OCI-LY7 (cell line): ENCODE measurements around the gene NDUFB3. TPM values are rescaled to one million over a fixed set of nuclear protein-coding genes. Genes with fewer than 3 reads are reported as not detected.

Source experiments
- BruUV-seq: library from RNA; stranded (reverse); fragments of 400-500 nt; replicated peaks from 2 replicates; lab custom pipeline; 2021; lab: Mats Ljungman, UMichigan
- CTCF ChIA-PET: fragments of 300-600 bp; sonication (Branson Sonifier 250); formaldehyde crosslinking; loops from one replicate; lab custom pipeline; 2022; ENCODE audit warnings: antibody characterized with exemption; ENCODE audit not compliant: unreplicated experiment; lab: Charles Lee
- POLR2A ChIA-PET: fragments of 300-600 bp; sonication (Branson Sonifier 250); formaldehyde crosslinking; loops from one replicate; lab custom pipeline; 2022; ENCODE audit warnings: antibody characterized with exemption; lab: Charles Lee
- DNase-seq: peaks from one replicate; pipeline ENCODE4 v3.0.0-alpha.2; 2015; ENCODE audit warnings: low spot score
- H2AFZ ChIP-seq: fragments of 200-600 bp; sonication (generic), shearing (Covaris generic); 2 replicates; pipeline ENCODE4 v1.6.1; 2014; ENCODE audit warnings: mild to moderate bottlenecking, antibody characterized with exemption, low read length, moderate library complexity
- H3K27ac ChIP-seq: fragments of 200-600 bp; sonication (generic); 2 replicates; pipeline ENCODE4 v1.5.1; 2014; ENCODE audit warnings: mixed run types, low read depth, mild to moderate bottlenecking, moderate library complexity, low read length, inconsistent platforms; ENCODE audit not compliant: poor library complexity, severe bottlenecking
- H3K36me3 ChIP-seq: fragments of 200-600 bp; sonication (generic); 2 replicates; pipeline ENCODE4 v1.6.1; 2014; ENCODE audit warnings: mild to moderate bottlenecking, antibody characterized with exemption, low read length, moderate library complexity, mixed read lengths; ENCODE audit not compliant: insufficient read depth
- H3K4me1 ChIP-seq: fragments of 200-600 bp; sonication (generic); 2 replicates; pipeline ENCODE4 v1.5.1; 2014; ENCODE audit warnings: mild to moderate bottlenecking, low read length; ENCODE audit not compliant: insufficient read depth, poor library complexity, severe bottlenecking
- H3K4me2 ChIP-seq: fragments of 200-600 bp; sonication (generic); 2 replicates; pipeline ENCODE4 v1.6.1; 2014; ENCODE audit warnings: mild to moderate bottlenecking, low read length
- H3K4me3 ChIP-seq: fragments of 200-600 bp; sonication (generic); 2 replicates; pipeline ENCODE4 v1.5.1; 2014; ENCODE audit warnings: mild to moderate bottlenecking, low read depth, low read length; ENCODE audit not compliant: poor library complexity, severe bottlenecking
- H3K79me2 ChIP-seq: fragments of 200-600 bp; sonication (generic); 2 replicates; pipeline ENCODE4 v1.6.1; 2016; ENCODE audit warnings: low read depth, mild to moderate bottlenecking, low read length, moderate library complexity, mixed read lengths; ENCODE audit not compliant: insufficient read depth
- H3K9me2 ChIP-seq: fragments of 200-600 bp; sonication (generic); 2 replicates; pipeline ENCODE4 v1.6.1; 2016; ENCODE audit warnings: mild to moderate bottlenecking, low read length, mixed read lengths; ENCODE audit not compliant: insufficient read depth
- H3K9me3 ChIP-seq: fragments of 200-600 bp; sonication (generic); 2 replicates; pipeline ENCODE4 v1.6.1; 2014; ENCODE audit warnings: mild to moderate bottlenecking, mixed run types, low read length, mixed read lengths
- H4K20me1 ChIP-seq: fragments of 200-600 bp; sonication (generic); 2 replicates; pipeline ENCODE4 v1.6.1; 2014; ENCODE audit warnings: mild to moderate bottlenecking, antibody characterized with exemption, low read length, moderate library complexity, mixed read lengths; ENCODE audit not compliant: insufficient read depth
- CTCF ChIP-seq: fragments of 200-600 bp; sonication (generic); conservative IDR thresholded peaks from 2 replicates; pipeline ENCODE4 v1.5.1; 2014; ENCODE audit warnings: mild to moderate bottlenecking, antibody characterized with exemption, low read length, moderate library complexity, mixed read lengths
- EZH2phosphoT487 ChIP-seq: fragments of 200-600 bp; sonication (generic); IDR thresholded peaks from 2 replicates; pipeline ENCODE4 v1.6.1; 2018; ENCODE audit warnings: low read depth, borderline replicate concordance, mild to moderate bottlenecking, mixed run types, antibody characterized with exemption, low read length, moderate library complexity, mixed read lengths
- intact Hi-C: fragments of 100-400 bp; cut with micrococcal nuclease; formaldehyde crosslinking; loops from one replicate; pipeline ENCODE4 v1.10.0; 2022; ENCODE audit not compliant: unreplicated experiment
- total RNA-seq, 2 experiments: library from RNA; depleted of rRNA in 1 of 2; stranded (reverse); fragments of >200 nt in 1 of 2; shearing (Covaris generic) in 1 of 2; gene quantifications; 2 replicates each; pipeline ENCODE4 v1.2.3, GENCODE V29; 2014 to 2022

The NDUFB3 gene
- total RNA-seq, 2 experiments from 2014 or later = 90.5 to 115 TPM

- CTCF ChIA-PET = no interaction called here
- peaks cover 24% of the 10 kb centered on the region for H3K36me3 ChIP-seq
- intact Hi-C loops = no loop called here
- H3K27ac ChIP-seq = peak overlapping the region; percentile 95
- peak overlapping the region; percentile 51 for H3K4me3 ChIP-seq
- peak; percentile 18 for DNase-seq
- H3K79me2 ChIP-seq = peaks cover 62% of the 10 kb centered on the region
- no TSS peak for BruUV-seq
- no peaks in the 10 kb centered on the region for H4K20me1 ChIP-seq
- POLR2A ChIA-PET = interaction anchor here (0.8 to 1.5 kb wide), 6 partner anchors 15 to 132 kb away, joined by 3 to 5 read pairs (median 3); no protein-coding TSS in a partner anchor
- H3K4me1 ChIP-seq = peaks cover 95% of the 10 kb centered on the region
- H3K9me2 ChIP-seq = no peaks in the 10 kb centered on the region
- H3K9me3 ChIP-seq = no peaks in the 10 kb centered on the region
- H2AFZ ChIP-seq = peak overlapping the region; percentile 35; the same call in 1 of the 2 replicates
- no peak for TF ChIP-seq CTCF
- no peak for TF ChIP-seq EZH2phosphoT487
- peak overlapping the region; percentile 89 for H3K4me2 ChIP-seq
These were observed 55.3 kb downstream of the NDUFB3 start for GRCh38 chr2:201127152-201127511.

- Histone ChIP-seq H3K9me3 (no peaks in the 10 kb centered on the region), H3K79me2 (peaks cover 57% of the 10 kb centered on the region), H3K9me2 (no peaks in the 10 kb centered on the region), H3K4me3 (peak overlapping the region; percentile 51), H2AFZ (peak overlapping the region; percentile 35; the same call in 1 of the 2 replicates), H3K4me1 (peaks cover 95% of the 10 kb centered on the region), H3K27ac (peak overlapping the region; percentile 95), H3K4me2 (peak overlapping the region; percentile 89), H4K20me1 (no peaks in the 10 kb centered on the region), H3K36me3 (peaks cover 21% of the 10 kb centered on the region)
- POLR2A ChIA-PET = interaction anchor here (1.4 to 1.5 kb wide), 2 partner anchors 33 to 44 kb away, joined by 3 to 5 read pairs; no protein-coding TSS in a partner anchor
- CTCF ChIA-PET = no interaction called here
- peak; percentile 42 for DNase-seq
- intact Hi-C loops = no loop called here
- TF ChIP-seq EZH2phosphoT487 = no peak
- no peak for TF ChIP-seq CTCF
- BruUV-seq = no TSS peak
These were observed 55.8 kb downstream of the NDUFB3 start for GRCh38 chr2:201127570-201127969.

GRCh38 chr2:201128033-201128432 lies 56.2 kb downstream of the NDUFB3 start:
- Histone ChIP-seq H3K9me3 (no peaks in the 10 kb centered on the region), H3K27ac (no peak overlapping the region), H3K9me2 (no peaks in the 10 kb centered on the region), H2AFZ (no peak overlapping the region), H3K4me3 (peak overlapping the region; percentile 51), H3K79me2 (peaks cover 53% of the 10 kb centered on the region), H4K20me1 (no peaks in the 10 kb centered on the region), H3K36me3 (peaks cover 24% of the 10 kb centered on the region), H3K4me2 (peak overlapping the region; percentile 89), H3K4me1 (peaks cover 94% of the 10 kb centered on the region)
- TF ChIP-seq EZH2phosphoT487 (no peak), CTCF (no peak)
- POLR2A ChIA-PET = interaction anchor here (0.7 to 1.3 kb wide), 5 partner anchors 16 to 239 kb away, joined by 3 to 8 read pairs (median 3); partner anchors contain the start of genes NIF3L1 and PPIL3
- intact Hi-C loops = no loop called here
- no peak for DNase-seq
- CTCF ChIA-PET = no interaction called here
- BruUV-seq = no TSS peak
